ENCODE results near the gene PRRT4.

PRRT4 gene

DNA sequence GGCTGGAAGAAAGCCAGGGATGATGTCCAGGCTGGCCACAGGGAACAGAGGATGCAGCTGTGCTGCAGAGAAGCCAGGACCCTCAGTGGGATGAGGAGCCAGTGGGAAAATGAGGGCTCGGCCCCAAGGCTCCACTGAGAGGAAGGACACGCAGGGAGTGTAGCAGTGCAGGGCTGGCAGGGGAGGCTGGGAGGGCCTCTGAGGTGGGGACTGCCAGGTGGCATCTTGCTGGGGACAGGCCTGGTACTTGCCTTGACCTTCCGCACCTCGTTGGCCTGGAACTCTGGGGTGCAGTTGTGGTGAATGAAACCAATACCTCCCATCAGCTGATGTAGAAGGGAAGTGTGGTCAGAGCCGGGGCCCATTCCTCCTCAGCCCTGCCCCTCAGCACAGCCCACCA lies 39.1 kb upstream of the PRRT4 start:
- FAIRE-seq: no peak
- TF ChIP-seq, protein P1, sequence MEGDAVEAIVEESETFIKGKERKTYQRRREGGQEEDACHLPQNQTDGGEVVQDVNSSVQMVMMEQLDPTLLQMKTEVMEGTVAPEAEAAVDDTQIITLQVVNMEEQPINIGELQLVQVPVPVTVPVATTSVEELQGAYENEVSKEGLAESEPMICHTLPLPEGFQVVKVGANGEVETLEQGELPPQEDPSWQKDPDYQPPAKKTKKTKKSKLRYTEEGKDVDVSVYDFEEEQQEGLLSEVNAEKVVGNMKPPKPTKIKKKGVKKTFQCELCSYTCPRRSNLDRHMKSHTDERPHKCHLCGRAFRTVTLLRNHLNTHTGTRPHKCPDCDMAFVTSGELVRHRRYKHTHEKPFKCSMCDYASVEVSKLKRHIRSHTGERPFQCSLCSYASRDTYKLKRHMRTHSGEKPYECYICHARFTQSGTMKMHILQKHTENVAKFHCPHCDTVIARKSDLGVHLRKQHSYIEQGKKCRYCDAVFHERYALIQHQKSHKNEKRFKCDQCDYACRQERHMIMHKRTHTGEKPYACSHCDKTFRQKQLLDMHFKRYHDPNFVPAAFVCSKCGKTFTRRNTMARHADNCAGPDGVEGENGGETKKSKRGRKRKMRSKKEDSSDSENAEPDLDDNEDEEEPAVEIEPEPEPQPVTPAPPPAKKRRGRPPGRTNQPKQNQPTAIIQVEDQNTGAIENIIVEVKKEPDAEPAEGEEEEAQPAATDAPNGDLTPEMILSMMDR (IDR thresholded peaks at IDR 0.05; ENCODE audit: insufficient read depth, missing control alignments): no peak

DNA sequence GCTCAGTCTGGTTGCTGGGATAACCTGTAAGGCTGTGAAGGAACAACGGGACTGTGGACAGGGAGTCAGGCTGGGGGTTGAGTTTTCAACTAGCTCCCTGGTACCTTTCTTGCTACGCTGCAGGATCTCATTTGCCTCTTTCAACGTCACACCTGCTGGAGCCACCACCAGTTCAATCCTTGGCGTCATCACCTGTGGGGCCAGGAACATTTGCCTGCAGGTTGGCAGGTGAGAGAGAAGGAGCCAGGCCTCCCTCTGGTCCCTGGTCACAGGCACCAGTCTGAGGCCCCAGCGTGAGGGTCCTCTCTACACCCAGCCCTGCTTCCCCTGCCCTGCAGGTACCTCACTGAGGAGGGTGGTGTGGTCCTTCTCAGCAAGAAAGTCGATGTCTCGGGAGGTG lies 38.5 kb upstream of the PRRT4 start:
- TF ChIP-seq, protein P1 (IDR thresholded peaks at IDR 0.05; ENCODE audit: insufficient read depth, missing control alignments): no peak
- DNase-seq (ENCODE audit: insufficient read length, low spot score): no peak

More for the DNA sequence above, 39.1 kb upstream of the PRRT4 start:
- DNase-seq (ENCODE audit: insufficient read length, low spot score): no peak

DNA sequence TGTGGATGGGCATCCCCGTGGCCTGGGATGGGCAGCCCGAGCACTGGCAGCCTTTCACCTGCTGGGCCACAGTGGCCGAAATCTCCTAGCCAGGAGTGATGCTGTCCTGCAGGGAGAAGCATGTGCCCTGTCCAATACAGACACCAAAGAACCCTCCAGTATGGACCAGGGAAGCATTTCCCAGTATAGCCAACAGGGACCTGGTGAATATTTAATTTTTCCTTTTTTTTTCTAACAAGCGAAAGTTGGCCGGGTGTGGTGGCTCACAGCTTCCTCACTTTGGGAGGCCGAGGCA lies 37.3 kb upstream of the PRRT4 start:
- TF ChIP-seq, protein P1 (IDR thresholded peaks at IDR 0.05; ENCODE audit: insufficient read depth, missing control alignments): no peak
- DNase-seq (ENCODE audit: insufficient read length, low spot score): no peak
- FAIRE-seq: no peak

More for the DNA sequence above, 38.5 kb upstream of the PRRT4 start:
- no peak for FAIRE-seq

DNA sequence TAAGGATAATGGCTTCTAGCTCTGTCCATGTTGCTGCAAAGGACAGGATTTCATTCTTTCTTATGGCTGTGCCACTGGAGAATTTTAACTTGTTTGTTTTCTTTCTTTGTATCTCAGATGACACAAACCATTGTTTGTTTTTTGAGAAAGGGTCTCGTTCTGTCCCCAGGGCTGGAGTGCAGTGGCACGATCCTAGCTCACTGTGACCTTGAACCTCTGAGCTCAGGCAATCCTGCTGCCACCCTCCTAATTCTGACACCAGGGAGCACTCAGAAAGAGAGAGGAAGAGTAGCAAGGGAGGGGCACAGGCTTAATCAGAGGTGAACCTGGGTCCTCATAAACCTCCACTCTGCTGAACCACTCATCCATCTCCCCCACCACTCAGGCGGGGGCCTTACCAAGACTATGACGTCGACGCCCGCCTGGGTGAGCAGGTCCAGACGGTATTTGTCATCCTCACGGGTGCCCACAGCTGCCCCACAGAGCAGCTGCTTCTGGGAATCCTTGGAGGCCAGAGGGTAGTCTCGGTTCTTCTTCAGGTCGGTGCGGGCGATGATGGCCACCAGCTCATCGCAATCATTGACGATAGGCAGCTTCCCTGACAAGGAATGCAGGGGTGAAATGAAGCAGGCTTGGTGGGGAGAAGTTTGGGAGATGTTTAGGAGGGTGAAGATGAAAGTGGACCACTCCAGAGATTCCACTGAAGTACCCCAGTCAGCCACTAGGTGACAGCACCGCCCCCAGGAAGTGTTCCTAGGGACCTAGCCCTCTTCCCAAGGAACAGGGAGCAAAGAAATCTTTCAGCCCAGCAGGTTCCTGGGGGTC lies 36.7 kb upstream of the PRRT4 start:
- DNase-seq (ENCODE audit: insufficient read length, low spot score) (peak; percentile 78), FAIRE-seq (no peak)
- TF ChIP-seq, protein P1 (IDR thresholded peaks at IDR 0.05; ENCODE audit: insufficient read depth, missing control alignments): peak; percentile 88

DNA sequence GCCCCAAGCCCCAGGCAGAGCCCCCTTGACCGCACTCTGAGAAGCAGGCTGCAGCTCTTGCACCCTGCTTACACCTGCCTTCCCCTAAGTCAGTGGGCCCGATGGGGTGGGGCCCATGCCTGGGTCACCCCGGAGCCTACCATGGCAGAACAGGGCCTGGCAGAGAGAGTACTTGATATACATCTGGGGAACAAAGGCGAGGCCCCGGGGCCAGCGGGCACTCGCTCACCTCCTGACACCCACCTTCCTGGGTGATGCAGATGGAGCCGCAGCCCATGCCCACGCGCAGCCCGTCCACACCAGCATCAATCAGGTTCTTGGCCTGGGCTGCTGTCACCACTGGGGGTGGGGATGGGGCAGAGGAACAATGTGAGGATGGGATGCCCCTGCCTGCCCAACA lies 34.9 kb upstream of the PRRT4 start:
- FAIRE-seq (no peak), DNase-seq (ENCODE audit: insufficient read length, low spot score) (no peak)
- TF ChIP-seq, protein P1 (IDR thresholded peaks at IDR 0.05; ENCODE audit: insufficient read depth, missing control alignments): no peak

DNA sequence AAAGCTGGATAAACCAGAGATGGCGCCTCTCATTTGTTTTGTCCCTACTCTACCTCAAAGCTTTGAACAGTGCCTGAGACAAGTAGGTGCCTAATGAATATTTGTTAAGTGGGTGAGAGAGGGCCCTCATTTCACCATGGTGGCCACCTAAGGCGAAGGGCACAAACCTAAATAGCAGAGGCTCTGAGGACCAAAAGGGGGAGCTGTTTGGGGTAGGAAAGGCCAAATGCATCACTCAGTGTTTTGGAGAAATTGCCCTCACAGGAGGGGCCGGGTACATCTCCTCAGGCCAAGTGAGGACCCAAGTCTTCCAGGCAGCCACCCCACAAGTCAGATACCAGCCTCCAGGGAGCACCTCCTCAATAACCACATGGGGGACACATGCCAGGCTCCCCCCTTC lies 34.3 kb upstream of the PRRT4 start:
- FAIRE-seq (no peak), DNase-seq (ENCODE audit: insufficient read length, low spot score) (no peak)
- TF ChIP-seq, protein P1 (IDR thresholded peaks at IDR 0.05; ENCODE audit: insufficient read depth, missing control alignments): no peak

DNA sequence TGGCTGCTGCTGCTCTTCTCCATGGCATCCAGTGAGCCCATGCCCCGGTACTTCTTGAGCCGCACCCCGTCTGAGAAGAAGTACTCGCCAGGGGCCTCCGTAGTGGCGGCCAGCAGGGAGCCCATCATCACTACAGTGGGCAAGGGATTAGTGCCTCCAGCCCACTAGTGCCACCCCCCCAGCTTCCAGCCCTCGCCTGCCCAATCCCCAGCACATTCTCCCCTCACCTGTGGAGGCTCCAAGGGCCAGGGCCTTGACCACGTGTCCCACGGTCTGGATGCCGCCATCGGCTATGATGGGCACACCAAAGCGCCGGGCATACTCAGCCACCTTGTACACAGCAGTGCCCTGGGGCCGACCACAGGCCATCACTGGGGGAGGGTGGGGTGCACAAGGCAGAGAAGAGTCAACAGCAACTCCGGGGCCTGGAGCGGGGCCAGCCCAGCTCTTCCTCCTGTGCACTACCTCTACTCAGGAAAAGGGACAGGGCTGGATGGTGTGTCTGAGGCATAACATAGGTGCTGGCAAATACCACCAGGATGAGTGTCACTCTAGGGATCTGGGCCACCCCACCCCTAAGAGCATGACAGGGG lies 33.5 kb upstream of the PRRT4 start:
- TF ChIP-seq, protein P1 (IDR thresholded peaks at IDR 0.05; ENCODE audit: insufficient read depth, missing control alignments): no peak
- FAIRE-seq (no peak), DNase-seq (ENCODE audit: insufficient read length, low spot score) (no peak)
